HepG2 (cell line): ENCODE measurements around the gene ABCA4. TPM values are rescaled to one million over a fixed set of nuclear protein-coding genes. Genes with fewer than 3 reads are reported as not detected.
"Not testable (repeated sequence)": the region's sequence is repeated elsewhere in the genome, so short reads cannot be mapped to it uniquely, and the experiment has no call there.

ENCODE experiments used
- ATAC-seq: fragments of 200-7000 bp; cut with Tn5 transposase; 3 replicates; pipeline ENCODE4 v1.9.1; 2020; ENCODE audit warnings: mild to moderate bottlenecking, moderate library complexity
- BruUV-seq: library from RNA; stranded (reverse); fragments of 400-500 nt; replicated peaks from 2 replicates; lab custom pipeline; 2021; lab: Mats Ljungman, UMichigan
- CTCF ChIA-PET: fragments of 300-600 bp; formaldehyde crosslinking; extraction: SDS; loops from one replicate; lab custom pipeline; 2021; ENCODE audit warnings: low total read pairs, inconsistent platforms, low intra/inter-chr PET ratio; lab: Yijun Ruan, JAX
- POLR2A ChIA-PET: fragments of 350-600 bp; sonication (Branson Sonifier 250); formaldehyde crosslinking; loops from one replicate; lab custom pipeline; 2020; ENCODE audit warnings: antibody characterized with exemption, inconsistent platforms; lab: Yijun Ruan, JAX
- DNase-seq: peaks from one replicate; pipeline ENCODE4 v3.0.0-alpha.2; 2015; ENCODE audit warnings: low spot score
- FAIRE-seq: peaks from 3 replicates; lab custom pipeline; 2011; peaks lifted over from hg19 to GRCh38; lab: Jason Lieb, UNC
- H2AFZ ChIP-seq: one replicate; pipeline ENCODE4 v1.6.1; 2011; ENCODE audit warnings: low read length, inconsistent platforms
- H3K27ac ChIP-seq: fragments of 300-600 bp; 3 replicates; pipeline ENCODE4 v1.8.0; 2011; ENCODE audit warnings: mixed run types, mild to moderate bottlenecking, mixed read lengths, low read length, inconsistent platforms; ENCODE audit not compliant: insufficient read depth; ENCODE audit errors: extremely low read length
- H3K27me3 ChIP-seq, 2 experiments: fragments of 200-600 bp in 1 of 2; 2 replicates in 1 of 2; 3 replicates in 1 of 2; pipeline versions ENCODE4 v1.6.0 to v1.8.0; 2011; ENCODE audit warnings: low read length in 2 of 2, mild to moderate bottlenecking in 2 of 2, moderate library complexity in 2 of 2, inconsistent platforms in 1 of 2; ENCODE audit not compliant: insufficient read depth in 2 of 2, control insufficient read depth in 1 of 2
- H3K36me3 ChIP-seq, 2 experiments: fragments of 200-600 bp in 1 of 2; replicated peaks in 1 of 2; 2 replicates in 1 of 2; 3 replicates in 1 of 2; pipeline versions ENCODE4 v1.5.1 to v1.8.0; 2011; ENCODE audit warnings: low read length in 2 of 2, inconsistent platforms in 1 of 2; ENCODE audit not compliant: insufficient read depth in 2 of 2, control insufficient read depth in 1 of 2
- H3K4me1 ChIP-seq: 2 replicates; pipeline ENCODE4 v1.5.1; 2012; ENCODE audit warnings: low read length, inconsistent platforms; ENCODE audit not compliant: insufficient read depth
- H3K4me2 ChIP-seq: 2 replicates; pipeline ENCODE4 v1.6.0; 2011; ENCODE audit warnings: low read depth, low read length, inconsistent platforms
- H3K4me3 ChIP-seq, 3 experiments: fragments of 200-600 bp in 1 of 3; sonication (generic), shearing (Covaris generic) in 1 of 3; replicated peaks in 1 of 3; 2 replicates each; pipeline ENCODE4 v1.5.1; 2011 to 2016; ENCODE audit warnings: low read length in 3 of 3, inconsistent platforms in 2 of 3, low read depth in 2 of 3, mild to moderate bottlenecking in 2 of 3, control low read depth in 1 of 3, mixed read lengths in 1 of 3; ENCODE audit not compliant: insufficient read depth in 1 of 3
- H3K79me2 ChIP-seq: one replicate; pipeline ENCODE4 v1.6.1; 2011; ENCODE audit warnings: low read length, inconsistent platforms; ENCODE audit not compliant: insufficient read depth
- H3K9ac ChIP-seq: 2 replicates; pipeline ENCODE4 v1.6.0; 2011; ENCODE audit warnings: mild to moderate bottlenecking, low read depth, low read length, inconsistent platforms; ENCODE audit not compliant: insufficient read depth
- H3K9me3 ChIP-seq: 2 replicates; pipeline ENCODE4 v1.5.1; 2012; ENCODE audit warnings: mild to moderate bottlenecking, low read length
- H4K20me1 ChIP-seq: 2 replicates; pipeline ENCODE4 v1.6.0; 2011; ENCODE audit warnings: inconsistent platforms, mild to moderate bottlenecking, low read length, moderate library complexity; ENCODE audit not compliant: insufficient read depth
- AHR ChIP-seq: IDR thresholded peaks from 2 replicates; pipeline ENCODE4 v1.6.1; 2018; ENCODE audit warnings: missing genetic modification reagents, missing compliant biosample characterization
- FOXK1 ChIP-seq: sonication (generic); formaldehyde crosslinking; IDR thresholded peaks from 2 replicates; pipeline ENCODE4 v1.4.0; 2020; ENCODE audit warnings: low read depth, missing genetic modification reagents, borderline replicate concordance
- ISL2 ChIP-seq: sonication (generic); formaldehyde crosslinking; IDR thresholded peaks from 2 replicates; pipeline ENCODE4 v1.5.0; 2020; ENCODE audit warnings: missing genetic modification reagents
- KLF13 ChIP-seq: sonication (generic); formaldehyde crosslinking; IDR thresholded peaks from 2 replicates; pipeline ENCODE4 v1.4.0; 2020; ENCODE audit warnings: mild to moderate bottlenecking, missing genetic modification reagents
- MBNL3 ChIP-seq: fragments of 250-450 bp; sonication (Bioruptor Pico); conservative IDR thresholded peaks from 2 replicates; pipeline ENCODE4 v1.8.0; 2022; ENCODE audit warnings: mild to moderate bottlenecking, inconsistent platforms
- MED13 ChIP-seq: sonication (generic); formaldehyde crosslinking; IDR thresholded peaks from 2 replicates; pipeline ENCODE4 v1.5.0; 2020; ENCODE audit warnings: missing genetic modification reagents
- RFX3 ChIP-seq: IDR thresholded peaks from 2 replicates; pipeline ENCODE4 v1.6.1; 2016; ENCODE audit warnings: missing biosample characterization, missing genetic modification reagents
- SAFB2 ChIP-seq: sonication (generic); formaldehyde crosslinking; IDR thresholded peaks from 2 replicates; pipeline ENCODE4 v1.5.1; 2020; ENCODE audit warnings: missing genetic modification reagents, low read depth, mild to moderate bottlenecking, borderline replicate concordance
- WGBS: methylation state at CpG from one replicate; pipeline ENCODE4 v1.1.6; 2017; ENCODE audit warnings: low lambda C conversion rate; 5-methylcytosine and 5-hydroxymethylcytosine counted together
- in situ Hi-C: cut with HindIII; loops from 2 replicates; pipeline ENCODE4 v1.10.0; 2017; ENCODE audit warnings: low pct_unique_long_range_greater_than_20kb; ENCODE audit not compliant: extremely low pct_ligation_motif_present
- intact Hi-C: fragments of 100-400 bp; cut with micrococcal nuclease; formaldehyde crosslinking; loops from one replicate; pipeline ENCODE4 v1.10.0; 2022; ENCODE audit not compliant: unreplicated experiment
- polyA plus RNA-seq, 8 experiments: library from polyadenylated mRNA; depleted of rRNA in 3 of 8; stranded (reverse) in 7 of 8; unstranded in 1 of 8; fragments of >200 nt; fragmentation: Illumina TruSeq in 4 of 8; extraction: Trizol in 4 of 8; gene quantifications; 2 replicates each; pipeline versions ENCODE4 v1.2.1 to v1.2.3, GENCODE V29; 2011 to 2016; ENCODE audit warnings: low read depth in 4 of 8, missing spikeins in 1 of 8, mixed read lengths in 1 of 8; ENCODE audit not compliant: insufficient read depth in 1 of 8
- total RNA-seq, 5 experiments: library from RNA; depleted of rRNA; stranded (reverse); fragments of >200 nt; fragmentation: Illumina TruSeq; extraction: Trizol; gene quantifications; 2 replicates each; pipeline ENCODE4 v1.2.3, GENCODE V29; 2016; ENCODE audit warnings: low read depth in 1 of 5

ABCA4 gene
- total and polyA plus RNA-seq, 2 of the 13 experiments (the other 11 are each of a cell fraction or from before 2014, with no cell fraction given) = 0.24 to 0.67 TPM

GRCh38 chr1:93999840-94000415 is 121.0 kb downstream of the ABCA4 start:
- H3K9me3 ChIP-seq = no peaks in the 10 kb centered on the region
- intact Hi-C loops = no loop called here
- TF ChIP-seq AHR (CRISPR knock-in tag) (no peak), FOXK1 (no peak), MBNL3 (CRISPR knock-in tag) (no peak), KLF13 (CRISPR knock-in tag) (no peak), SAFB2 (CRISPR knock-in tag) (no peak), RFX3 (CRISPR knock-in tag) (no peak), MED13 (no peak), ISL2 (CRISPR knock-in tag) (no peak)
- 0 out of 5 replicates have a peak, but pooled peaks cover 0 to 1% of the 10 kb centered on the region in 2 experiments for H3K27me3 ChIP-seq
- no peak overlapping the region for H2AFZ ChIP-seq
- H3K4me3 ChIP-seq = no peak overlapping the region
- no peak overlapping the region for H3K27ac ChIP-seq
- no peaks in the 10 kb centered on the region for H4K20me1 ChIP-seq
- WGBS = 35% methylated on average over 3 of the region's 3 CpGs
- BruUV-seq = no TSS peak
- no peaks in the 10 kb centered on the region for H3K36me3 ChIP-seq
- H3K9ac ChIP-seq = no peak overlapping the region
- DNase-seq = no peak
- no peaks in the 10 kb centered on the region for H3K79me2 ChIP-seq
- in situ Hi-C loops = no loop called here
- POLR2A ChIA-PET = no interaction called here
- FAIRE-seq = no peak
- CTCF ChIA-PET = no interaction called here
- ATAC-seq = no peak
- no peaks in the 10 kb centered on the region for H3K4me1 ChIP-seq
- H3K4me2 ChIP-seq = no peak overlapping the region

GRCh38 chr1:93998532-93998931 is 122.4 kb downstream of the ABCA4 start:
- H3K27me3 ChIP-seq = not testable (repeated sequence)

More at GRCh38 chr1:93998532-93998931, 122.4 kb downstream of the ABCA4 start:
- WGBS = 55% methylated on average over 4 of the region's 4 CpGs
- FAIRE-seq, H3K79me2 ChIP-seq, H3K9ac ChIP-seq, CTCF ChIA-PET, H3K27ac ChIP-seq, H2AFZ ChIP-seq, H3K4me2 ChIP-seq, BruUV-seq, H3K36me3 ChIP-seq, POLR2A ChIA-PET, H3K9me3 ChIP-seq, ATAC-seq, H3K4me3 ChIP-seq, intact Hi-C loops, H4K20me1 ChIP-seq, in situ Hi-C loops, H3K4me1 ChIP-seq, DNase-seq: not testable (repeated sequence)
